Measurements from ENCODE around the gene SGMS2. TPM values are rescaled to one million over a fixed set of nuclear protein-coding genes. Genes with fewer than 3 reads are reported as not detected.

SGMS2 gene
- total and polyA plus RNA-seq, 10 of the 15 experiments (the other 5 are each of a cell fraction or from before 2014, with no cell fraction given): under 0.01 to 3.2 (median 0.17) TPM; not detected in 4

- TF ChIP-seq PKNOX1 (IDR thresholded peaks at IDR 0.05): no peak
- TF ChIP-seq ELK1 (IDR thresholded peaks at IDR 0.05; ENCODE audit: low read depth, low read length): no peak
- TF ChIP-seq CUX1 (IDR thresholded peaks at IDR 0.05; ENCODE audit: insufficient replicate concordance, low read depth, low read length): no peak
- no peak for TF ChIP-seq PBX3 (IDR thresholded peaks at IDR 0.05; ENCODE audit: insufficient replicate concordance, low read depth, low read length)
- TF ChIP-seq ZNF217 (IDR thresholded peaks at IDR 0.05): no peak
- TF ChIP-seq NR2C2 (IDR thresholded peaks at IDR 0.05; ENCODE audit: borderline replicate concordance, control insufficient read depth, insufficient read length, low read depth): no peak
- TF ChIP-seq ZNF687 (IDR thresholded peaks at IDR 0.05): no peak
Measured at GRCh38 chr4:107931775-107932321, 107.1 kb downstream of the SGMS2 start (continued).
